AG04450 (cell line): ENCODE data around the gene GPC6. TPM values are rescaled to one million over a fixed set of nuclear protein-coding genes. Genes with fewer than 3 reads are reported as not detected.
A peak's percentile ranks its signal among the peaks of the same experiment; 100 is the strongest.

Source experiments
- CTCF ChIA-PET: fragments of 300-600, 350-600 bp; formaldehyde crosslinking; extraction: SDS; loops from one replicate; lab custom pipeline; 2022; ENCODE audit warnings: antibody characterized with exemption, inconsistent platforms; lab: Charles Lee
- POLR2A ChIA-PET: fragments of 350-600 bp; formaldehyde crosslinking; extraction: SDS; loops from one replicate; lab custom pipeline; 2021; ENCODE audit warnings: antibody characterized with exemption, inconsistent platforms; lab: Yijun Ruan, JAX
- DNase-seq: peaks from one replicate; pipeline ENCODE4 v3.0.0-alpha.2; 2011; ENCODE audit warnings: low read depth, low spot score
- H3K27ac ChIP-seq: one replicate; pipeline ENCODE4 v1.5.1; 2012; ENCODE audit warnings: low read depth, low read length, control low read depth
- H3K27me3 ChIP-seq: one replicate; pipeline ENCODE4 v1.6.0; 2012; ENCODE audit warnings: low read length; ENCODE audit not compliant: control insufficient read depth, insufficient read depth
- H3K4me3 ChIP-seq: 2 replicates; pipeline ENCODE4 v1.5.1; 2011; ENCODE audit warnings: mild to moderate bottlenecking, low read depth, low read length, control low read depth
- H3K9me3 ChIP-seq: 2 replicates; pipeline ENCODE4 v1.5.1; 2012; ENCODE audit warnings: low read length; ENCODE audit not compliant: control insufficient read depth, insufficient read depth
- CTCF ChIP-seq: IDR thresholded peaks from 2 replicates; pipeline ENCODE4 v1.5.1; 2011; ENCODE audit warnings: low read depth, low read length, control low read depth, inconsistent platforms
- polyA plus RNA-seq: library from polyadenylated mRNA; depleted of rRNA; stranded (reverse); fragments of >200 nt; gene quantifications from 2 replicates; pipeline ENCODE4 v1.2.3, GENCODE V29; 2011

The GPC6 gene
- polyA plus RNA-seq, 1 experiment: 40.4 TPM

GRCh38 chr13:94272038-94272437 lies 1045.4 kb downstream of the GPC6 start:
- peak; percentile 21 for DNase-seq
- no peaks in the 10 kb centered on the region for H3K27me3 ChIP-seq
- ChIA-PET CTCF (interaction anchor here (0.6 kb wide), 1 partner anchor 94 kb away, joined by 15 read pairs; no protein-coding TSS in a partner anchor), POLR2A (no interaction called here)
- H3K9me3 ChIP-seq: no peaks in the 10 kb centered on the region
- H3K4me3 ChIP-seq: no peak overlapping the region
- no peak overlapping the region for H3K27ac ChIP-seq
- no peak for TF ChIP-seq CTCF

GRCh38 chr13:94280349-94280748 lies 1053.7 kb downstream of the GPC6 start:
- ChIA-PET CTCF (no interaction called here), POLR2A (no interaction called here)
- DNase-seq: no peak
- H3K9me3 ChIP-seq: no peaks in the 10 kb centered on the region
- H3K27me3 ChIP-seq: no peaks in the 10 kb centered on the region
- no peak for TF ChIP-seq CTCF
- no peak overlapping the region for H3K27ac ChIP-seq
- no peak overlapping the region for H3K4me3 ChIP-seq

GRCh38 chr13:94280845-94281244 lies 1054.2 kb downstream of the GPC6 start:
- H3K4me3 ChIP-seq: no peak overlapping the region
- no peak for TF ChIP-seq CTCF
- no peak overlapping the region for H3K27ac ChIP-seq
- ChIA-PET CTCF (no interaction called here), POLR2A (no interaction called here)
- no peaks in the 10 kb centered on the region for H3K27me3 ChIP-seq
- DNase-seq: no peak
- H3K9me3 ChIP-seq: no peaks in the 10 kb centered on the region

- H3K27me3 ChIP-seq: no peaks in the 10 kb centered on the region
- DNase-seq: no peak
- no peak overlapping the region for H3K4me3 ChIP-seq
- CTCF ChIA-PET: no interaction called here
- no peaks in the 10 kb centered on the region for H3K9me3 ChIP-seq
- H3K27ac ChIP-seq: no peak overlapping the region
- TF ChIP-seq CTCF: no peak
- POLR2A ChIA-PET: no interaction called here
Measured at GRCh38 chr13:94286581-94286980, 1060.0 kb downstream of the GPC6 start.

- Histone ChIP-seq H3K9me3 (no peaks in the 10 kb centered on the region), H3K4me3 (no peak overlapping the region), H3K27ac (no peak overlapping the region), H3K27me3 (no peaks in the 10 kb centered on the region)
- no peak for DNase-seq
- POLR2A ChIA-PET: no interaction called here
- CTCF ChIA-PET: interaction anchor here (0.6 to 0.8 kb wide), 3 partner anchors 25 to 329 kb away, joined by 3 read pairs; no protein-coding TSS in a partner anchor
- no peak for TF ChIP-seq CTCF
Measured at GRCh38 chr13:94291631-94292322, 1065.2 kb downstream of the GPC6 start.
